Hepatocyte (in vitro differentiated cells): ENCODE results near the gene NUCB2.

ENCODE experiments used
- EZH2 ChIP-seq: fragments of 200-600 bp; sonication (generic); IDR thresholded peaks from 2 replicates; pipeline ENCODE4 v1.6.1; 2016; ENCODE audit warnings: antibody characterized with exemption, mild to moderate bottlenecking, borderline replicate concordance
- EZH2phosphoT487 ChIP-seq: fragments of 200-600 bp; sonication (generic); IDR thresholded peaks from one replicate; pipeline ENCODE4 v1.6.1; 2018; ENCODE audit warnings: antibody characterized with exemption, mild to moderate bottlenecking, low read depth, moderate library complexity; ENCODE audit not compliant: unreplicated experiment, severe bottlenecking
- TF ChIP-seq, protein P1 (sequence below): fragments of 200-600 bp; sonication (generic); IDR thresholded peaks from 2 replicates; pipeline ENCODE4 v1.5.1; 2016; ENCODE audit warnings: antibody characterized with exemption, mild to moderate bottlenecking; ENCODE audit not compliant: poor library complexity

DNA sequence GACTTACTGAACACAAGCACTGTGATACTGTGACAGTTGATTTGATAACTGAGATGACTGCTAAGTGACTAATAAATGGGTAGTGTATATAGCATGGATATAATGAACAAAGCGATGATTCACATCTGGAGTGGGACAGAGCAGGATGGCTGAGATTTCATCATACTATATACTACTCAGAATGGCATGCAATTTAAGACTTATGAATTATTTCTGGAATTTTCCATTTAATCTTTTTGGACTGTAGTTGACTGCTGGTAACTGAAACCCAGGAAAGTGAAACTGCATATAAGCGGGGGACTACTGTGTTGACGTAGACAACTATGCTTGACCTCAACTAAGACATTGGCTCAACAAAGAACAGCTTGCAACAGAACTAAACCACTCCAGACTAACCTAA, 20.0 kb upstream of the NUCB2 start:
- TF ChIP-seq, protein P1, sequence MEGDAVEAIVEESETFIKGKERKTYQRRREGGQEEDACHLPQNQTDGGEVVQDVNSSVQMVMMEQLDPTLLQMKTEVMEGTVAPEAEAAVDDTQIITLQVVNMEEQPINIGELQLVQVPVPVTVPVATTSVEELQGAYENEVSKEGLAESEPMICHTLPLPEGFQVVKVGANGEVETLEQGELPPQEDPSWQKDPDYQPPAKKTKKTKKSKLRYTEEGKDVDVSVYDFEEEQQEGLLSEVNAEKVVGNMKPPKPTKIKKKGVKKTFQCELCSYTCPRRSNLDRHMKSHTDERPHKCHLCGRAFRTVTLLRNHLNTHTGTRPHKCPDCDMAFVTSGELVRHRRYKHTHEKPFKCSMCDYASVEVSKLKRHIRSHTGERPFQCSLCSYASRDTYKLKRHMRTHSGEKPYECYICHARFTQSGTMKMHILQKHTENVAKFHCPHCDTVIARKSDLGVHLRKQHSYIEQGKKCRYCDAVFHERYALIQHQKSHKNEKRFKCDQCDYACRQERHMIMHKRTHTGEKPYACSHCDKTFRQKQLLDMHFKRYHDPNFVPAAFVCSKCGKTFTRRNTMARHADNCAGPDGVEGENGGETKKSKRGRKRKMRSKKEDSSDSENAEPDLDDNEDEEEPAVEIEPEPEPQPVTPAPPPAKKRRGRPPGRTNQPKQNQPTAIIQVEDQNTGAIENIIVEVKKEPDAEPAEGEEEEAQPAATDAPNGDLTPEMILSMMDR, result no peak
- TF ChIP-seq EZH2phosphoT487 (no peak), EZH2 (no peak)
